Thyroid gland (tissue), 4 donors: ENCODE data around the gene ME3.

Experiments used
- CTCF ChIP-seq, 6 experiments: fragments of 200-600 bp in 3 of 6; fragments of 450-650 bp in 3 of 6; sonication (generic) in 3 of 6; IDR thresholded peaks; one replicate each; pipeline ENCODE4 v1.5.1; 2016 to 2019; ENCODE audit warnings: antibody characterized with exemption in 6 of 6, mild to moderate bottlenecking in 2 of 6, inconsistent platforms in 1 of 6, moderate library complexity in 1 of 6
- POLR2A ChIP-seq, 2 donors: fragments of 450-650 bp; IDR thresholded peaks; one replicate each; pipeline ENCODE4 v1.6.1; 2017; ENCODE audit warnings: antibody characterized with exemption in 2 of 2, mild to moderate bottlenecking in 2 of 2, moderate library complexity in 1 of 2

GRCh38 chr11:86574493-86575207 is 97.8 kb downstream of the ME3 start:
- TF ChIP-seq CTCF (IDR thresholded peaks at IDR 0.05) = no peak
- TF ChIP-seq POLR2A (IDR thresholded peaks at IDR 0.05) = no peak
